ENCODE results near the gene TNPO2.
"Not testable (repeated sequence)": the region's sequence is repeated elsewhere in the genome, so short reads cannot be mapped to it uniquely, and the experiment has no call there.

TNPO2 gene

GRCh38 chr19:12726988-12727316 is 3.2 kb upstream of the TNPO2 start:
- H3K4me3 ChIP-seq (ENCODE audit: low read length) = no peak overlapping the region
- TF ChIP-seq CTCF (conservative IDR thresholded peaks at IDR 0.05; ENCODE audit: low read length) = no peak
- DNase-seq (ENCODE audit: low read depth) = no peak

- not testable (repeated sequence) for DNase-seq (ENCODE audit: low read depth); H3K4me3 ChIP-seq (ENCODE audit: low read length)
Measured at GRCh38 chr19:12725612-12726011, 1.9 kb upstream of the TNPO2 start.

- DNase-seq (ENCODE audit: low read depth) = no peak
- no peak for TF ChIP-seq CTCF (conservative IDR thresholded peaks at IDR 0.05; ENCODE audit: low read length)
Measured at GRCh38 chr19:12723381-12723640, 421 bp downstream of the TNPO2 start.

GRCh38 chr19:12722566-12723380 is 959 bp downstream of the TNPO2 start:
- H3K4me3 ChIP-seq (ENCODE audit: low read length) = peak overlapping the region; percentile 86
- TF ChIP-seq CTCF (conservative IDR thresholded peaks at IDR 0.05; ENCODE audit: low read length) = no peak
- peak; percentile 99 for DNase-seq (ENCODE audit: low read depth)

More at GRCh38 chr19:12723381-12723640, 421 bp downstream of the TNPO2 start:
- H3K4me3 ChIP-seq (ENCODE audit: low read length) = peak overlapping the region; percentile 86

GRCh38 chr19:12721656-12722565 is 1.8 kb downstream of the TNPO2 start:
- peak; percentile 70 for DNase-seq (ENCODE audit: low read depth)
- peak overlapping the region; percentile 86 for H3K4me3 ChIP-seq (ENCODE audit: low read length)
- no peak for TF ChIP-seq CTCF (conservative IDR thresholded peaks at IDR 0.05; ENCODE audit: low read length)

- TF ChIP-seq CTCF (conservative IDR thresholded peaks at IDR 0.05; ENCODE audit: low read length) = no peak
- peak overlapping the region; percentile 86 for H3K4me3 ChIP-seq (ENCODE audit: low read length)
- DNase-seq (ENCODE audit: low read depth) = peak; percentile 29
Measured at GRCh38 chr19:12720851-12721655, 2.7 kb downstream of the TNPO2 start.

- DNase-seq (ENCODE audit: low read depth) = no peak
- peak overlapping the region; percentile 86 for H3K4me3 ChIP-seq (ENCODE audit: low read length)
Measured at GRCh38 chr19:12720296-12720695, 3.4 kb downstream of the TNPO2 start.

More at GRCh38 chr19:12720296-12720695, 3.4 kb downstream of the TNPO2 start:
- no peak for TF ChIP-seq CTCF (conservative IDR thresholded peaks at IDR 0.05; ENCODE audit: low read length)

All from AG10803 (cell line).